DMS 273 treated with DMSO at 0.1 percent for 48 hours (cell line): ENCODE data around the gene CD48.

ENCODE experiments used
- DNase-seq: peaks from one replicate; lab custom pipeline; 2025; lab: John Stamatoyannopoulos, UW

Gene CD48

GRCh38 chr1:160633330-160633903 is 78.2 kb downstream of the CD48 start:
- DNase-seq, result no peak

DNA sequence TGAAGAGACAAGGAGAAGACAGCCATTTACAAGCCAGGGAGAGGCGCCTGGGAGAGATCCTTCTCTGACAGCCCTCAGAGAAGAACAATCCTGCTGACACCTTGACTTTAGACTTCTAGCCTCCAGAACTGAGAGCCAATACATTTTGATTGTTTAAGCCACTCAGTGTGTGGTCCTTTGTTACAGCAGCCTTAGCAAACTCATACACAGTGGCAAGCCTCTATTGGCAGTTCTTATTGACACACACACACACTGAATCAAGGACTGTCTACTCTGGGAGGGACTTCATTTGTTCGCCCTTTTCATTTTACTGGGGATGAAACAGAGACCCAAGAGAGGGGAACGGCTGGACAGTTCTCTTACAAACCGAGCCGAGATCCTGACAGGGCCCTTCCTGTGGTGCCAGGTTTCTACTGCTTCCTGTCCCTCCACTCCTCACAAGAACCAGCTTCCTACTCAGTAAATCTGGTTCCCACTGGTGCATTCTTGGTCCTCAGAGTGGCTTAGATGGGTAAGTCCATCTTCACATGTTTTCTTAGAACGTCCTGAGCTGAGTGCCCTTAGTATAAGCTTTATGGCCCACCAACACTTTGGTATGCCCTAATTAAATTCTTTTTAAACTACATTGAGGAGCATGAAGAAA is 79.5 kb downstream of the CD48 start:
- no peak for DNase-seq

GRCh38 chr1:160630523-160631451 is 80.8 kb downstream of the CD48 start:
- DNase-seq, result no peak

DNA sequence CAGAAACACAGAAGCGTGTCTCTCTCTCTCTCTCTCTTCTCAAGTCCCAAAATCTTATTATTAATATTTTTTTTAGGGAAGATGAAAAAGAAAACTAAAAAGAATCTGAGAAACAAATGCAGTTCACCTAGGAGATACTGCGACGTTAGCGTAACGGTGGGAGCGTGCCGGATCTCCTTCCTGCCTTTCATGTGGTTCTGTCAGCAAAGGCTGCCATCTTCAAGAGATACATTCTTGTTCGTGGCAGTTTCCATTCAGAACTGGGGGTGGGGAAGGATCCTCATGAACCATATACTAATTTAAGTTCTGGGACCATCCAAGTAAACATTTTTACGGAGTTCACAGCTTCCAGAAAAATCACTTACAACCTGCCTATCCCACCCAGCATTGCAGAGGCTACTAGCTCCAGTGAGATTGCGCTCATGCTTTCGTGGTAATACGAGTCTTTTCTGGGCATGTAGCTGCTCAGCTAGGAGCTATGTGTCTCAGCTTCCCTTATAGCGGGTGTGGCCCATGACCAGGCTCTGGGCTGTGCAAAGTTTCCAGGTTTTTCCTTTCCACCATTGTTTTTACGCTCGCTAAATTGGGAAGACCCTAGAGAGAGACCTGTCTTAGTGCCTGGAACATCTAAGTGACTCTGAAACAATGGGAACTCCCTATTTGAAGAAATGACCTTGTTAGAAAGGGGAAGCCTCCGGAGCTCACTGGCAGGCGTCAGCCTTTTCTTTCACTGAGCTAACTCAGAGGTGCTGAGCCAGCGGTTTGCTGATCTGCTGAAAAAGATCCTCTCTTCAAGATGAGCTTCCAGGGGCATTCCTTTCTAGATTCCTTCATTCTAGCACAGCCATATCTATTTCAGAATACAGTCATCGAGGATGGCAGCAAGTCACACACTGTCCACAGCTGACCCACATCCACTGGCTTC is 82.1 kb downstream of the CD48 start:
- no peak for DNase-seq

DNA sequence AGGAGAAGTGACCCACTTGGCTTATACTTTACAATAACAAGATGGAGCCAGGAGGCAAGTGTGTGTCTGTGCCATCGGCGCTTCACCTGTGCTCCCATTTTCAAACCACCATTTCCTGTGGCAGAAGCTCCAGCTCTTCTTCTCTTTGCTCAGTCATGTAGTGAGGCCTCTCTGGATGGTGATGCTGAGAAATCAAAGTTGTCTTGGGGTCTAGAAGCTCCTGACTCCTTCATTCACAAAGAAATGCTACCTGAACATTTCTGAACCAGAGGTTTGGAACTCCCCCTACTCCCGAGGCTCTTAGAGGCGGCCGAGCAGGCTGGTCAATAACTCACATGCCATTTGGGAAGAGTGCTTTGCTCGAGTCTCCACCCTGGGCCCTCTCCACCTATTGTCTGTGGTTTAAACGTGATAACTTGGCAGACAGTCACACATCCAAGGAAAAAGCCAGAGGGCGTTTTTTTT is 82.8 kb downstream of the CD48 start:
- DNase-seq, result no peak
